Renal cortex interstitium (tissue), 15 donors: ENCODE results near the gene TAS2R31. TPM values are rescaled to one million over a fixed set of nuclear protein-coding genes. Genes with fewer than 3 reads are reported as not detected.
"Not testable (repeated sequence)": the region's sequence is repeated elsewhere in the genome, so short reads cannot be mapped to it uniquely, and the experiment has no call there.

Source experiments
- DNase-seq, 11 donors: peaks; one replicate each; pipeline ENCODE4 v3.0.0-alpha.2; 2013; ENCODE audit warnings: low read depth in 9 of 11, low spot score in 4 of 11; ENCODE audit errors: extremely low read depth in 1 of 11
- long read RNA-seq, 16 experiments: transcript quantifications; one replicate each; lab custom pipeline, GENCODE V29; 2026
- polyA plus RNA-seq, 3 donors: library from polyadenylated mRNA; unstranded; fragments of 120-200 nt; gene quantifications; one replicate each; pipeline ENCODE4 v1.2.1, GENCODE V29; 2013; ENCODE audit not compliant: insufficient read length in 3 of 3

TAS2R31 gene
- polyA plus RNA-seq: 1 to 10 TPM; 1.1 to 2.9 (median 1.4) TPM
- long read RNA-seq, donor 1: 0 reads
- long read RNA-seq, donor 2: 0 reads
- long read RNA-seq, donor 3: 0 reads
- long read RNA-seq, donor 4: 0 reads
- long read RNA-seq, donor 5: 0 reads
- long read RNA-seq, donor 6: 0 reads
- long read RNA-seq, donor 7: 0 reads
- long read RNA-seq, donor 8, partial matches to known transcripts: 0 of 2 reads
- long read RNA-seq, donor 8, other reads (novel, unspliced or antisense): 0 of 2 reads
- long read RNA-seq, donor 9: 0 reads
- long read RNA-seq, donor 10: 0 reads
- long read RNA-seq, donor 11: 0 reads
- long read RNA-seq, donor 12: 0 reads
- long read RNA-seq, donor 13: 0 reads
- long read RNA-seq, donor 14, partial matches to known transcripts: 0 of 1 reads
- long read RNA-seq, donor 14, other reads (novel, unspliced or antisense): 0 of 1 reads
- long read RNA-seq, donor 15: 0 reads
- long read RNA-seq, donor 16, partial matches to known transcripts: 0 of 1 reads
- long read RNA-seq, donor 16, other reads (novel, unspliced or antisense): 0 of 1 reads

GRCh38 chr12:11031307-11031706, at the start of gene TAS2R31:
TAS2R31 (minus strand) TSS chr12:11031407; CDS start chr12:11031335, 72 bp downstream.
- no peak for DNase-seq

- DNase-seq: no peak
These were observed 47.0 kb upstream of the TAS2R31 start for GRCh38 chr12:11078246-11078645.

GRCh38 chr12:11075642-11076041, 44.4 kb upstream of the TAS2R31 start:
- DNase-seq: no peak

DNA sequence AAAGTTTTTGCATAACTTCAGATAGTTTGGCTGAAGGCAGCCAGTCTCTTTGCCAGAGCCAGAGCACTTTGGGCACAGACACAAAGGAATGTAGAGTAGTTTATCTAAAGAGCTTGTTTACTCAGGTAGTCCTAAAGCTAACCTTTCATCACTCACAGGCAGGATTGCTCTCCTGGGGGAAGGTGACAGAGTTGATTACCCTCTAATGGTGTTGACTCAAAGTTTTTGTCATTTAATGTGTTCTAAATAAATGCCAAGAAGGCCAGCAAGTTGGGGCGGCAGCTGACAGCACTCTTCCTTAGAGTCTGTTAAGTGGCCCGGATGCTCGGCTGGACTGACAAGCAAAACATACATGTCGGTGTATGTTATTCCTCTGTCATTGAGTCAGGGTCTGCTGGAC, 40.2 kb upstream of the TAS2R31 start:
- no peak for DNase-seq

- DNase-seq: no peak
These were observed 39.8 kb upstream of the TAS2R31 start for GRCh38 chr12:11070999-11071398.

- DNase-seq: no peak
These were observed 38.7 kb upstream of the TAS2R31 start for GRCh38 chr12:11069854-11070365.

DNA sequence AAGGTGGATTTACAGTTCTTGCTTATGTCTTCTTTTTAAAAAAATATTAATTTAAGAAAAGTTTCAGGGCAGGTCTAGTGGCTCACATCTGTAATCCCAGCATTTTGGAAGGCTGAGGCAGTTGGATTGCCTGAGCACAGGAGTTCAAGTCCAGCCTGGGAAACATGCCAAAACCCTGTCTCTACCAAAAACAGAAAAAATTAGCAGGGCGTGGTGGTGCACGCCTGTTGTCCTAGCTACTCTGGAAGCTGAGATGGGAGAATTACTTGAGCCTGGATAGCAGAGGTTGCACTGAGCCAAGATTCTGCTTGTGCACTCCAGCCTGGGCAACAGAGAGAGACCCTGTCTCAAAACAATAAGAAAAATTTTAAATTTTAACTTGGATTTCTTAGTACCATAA, 36.3 kb upstream of the TAS2R31 start:
- no peak for DNase-seq

DNA sequence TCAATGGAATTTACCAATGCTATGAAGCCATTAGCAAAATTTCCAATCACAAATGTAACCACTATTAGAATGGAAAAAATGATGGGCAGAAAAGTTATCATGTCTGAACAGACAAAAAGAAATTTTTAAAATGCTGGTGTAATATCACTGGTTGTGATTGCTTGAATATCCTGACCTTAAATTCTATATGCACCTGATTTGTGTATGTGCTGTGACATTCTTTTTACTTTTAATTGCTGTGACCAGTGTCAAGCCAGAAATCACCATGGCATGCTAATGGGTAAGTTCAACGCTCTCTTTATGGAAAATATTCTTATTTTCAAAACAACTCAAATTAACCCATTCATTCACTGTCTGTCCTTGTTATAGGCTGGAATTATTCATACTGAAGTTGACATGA, 31.0 kb upstream of the TAS2R31 start, which contains the start of gene TAS2R46:
TAS2R46 (minus strand) TSS at position 101 of the 400 bp plus-strand sequence; CDS start at position 101, 0 bp downstream.
- not testable (repeated sequence) for DNase-seq

DNA sequence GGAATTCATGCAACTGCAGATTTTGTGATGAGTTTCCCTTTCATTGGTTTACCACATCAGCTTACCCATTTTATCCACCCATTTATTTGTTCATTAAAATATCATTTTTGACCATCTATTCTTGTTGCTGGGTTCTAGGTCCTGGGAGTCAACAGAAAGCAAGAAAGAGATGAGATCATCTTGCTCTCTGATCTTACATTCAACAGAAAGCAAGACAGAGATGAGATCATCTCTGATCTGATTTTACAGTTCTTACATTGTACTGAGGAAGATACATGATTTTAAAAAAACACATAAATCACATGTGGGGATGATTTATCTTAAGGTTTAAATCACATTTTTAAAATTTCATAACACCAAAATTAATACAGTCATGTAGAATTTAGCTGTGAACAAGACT, 28.6 kb upstream of the TAS2R31 start:
- DNase-seq: no peak

GRCh38 chr12:11059041-11059440, 27.8 kb upstream of the TAS2R31 start:
- no peak for DNase-seq

DNA sequence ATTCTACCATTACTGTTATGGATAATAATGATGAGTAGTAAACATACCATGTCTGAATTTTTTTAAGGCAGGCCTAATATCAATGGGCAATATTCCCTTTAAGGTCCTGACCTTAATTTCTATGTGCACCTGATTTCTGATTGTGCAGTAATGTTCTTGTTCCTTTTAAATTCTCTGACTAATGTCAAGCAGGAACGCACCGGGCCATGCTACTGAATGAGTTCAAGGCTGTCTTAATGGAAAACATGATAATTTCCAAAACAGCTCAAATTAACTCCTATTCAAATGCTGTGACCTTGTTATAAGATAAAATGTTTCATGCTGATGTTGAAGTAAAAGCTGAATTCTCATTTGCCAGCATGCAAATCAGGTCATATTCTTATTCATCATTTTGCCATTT, 24.1 kb upstream of the TAS2R31 start:
- no peak for DNase-seq

DNA sequence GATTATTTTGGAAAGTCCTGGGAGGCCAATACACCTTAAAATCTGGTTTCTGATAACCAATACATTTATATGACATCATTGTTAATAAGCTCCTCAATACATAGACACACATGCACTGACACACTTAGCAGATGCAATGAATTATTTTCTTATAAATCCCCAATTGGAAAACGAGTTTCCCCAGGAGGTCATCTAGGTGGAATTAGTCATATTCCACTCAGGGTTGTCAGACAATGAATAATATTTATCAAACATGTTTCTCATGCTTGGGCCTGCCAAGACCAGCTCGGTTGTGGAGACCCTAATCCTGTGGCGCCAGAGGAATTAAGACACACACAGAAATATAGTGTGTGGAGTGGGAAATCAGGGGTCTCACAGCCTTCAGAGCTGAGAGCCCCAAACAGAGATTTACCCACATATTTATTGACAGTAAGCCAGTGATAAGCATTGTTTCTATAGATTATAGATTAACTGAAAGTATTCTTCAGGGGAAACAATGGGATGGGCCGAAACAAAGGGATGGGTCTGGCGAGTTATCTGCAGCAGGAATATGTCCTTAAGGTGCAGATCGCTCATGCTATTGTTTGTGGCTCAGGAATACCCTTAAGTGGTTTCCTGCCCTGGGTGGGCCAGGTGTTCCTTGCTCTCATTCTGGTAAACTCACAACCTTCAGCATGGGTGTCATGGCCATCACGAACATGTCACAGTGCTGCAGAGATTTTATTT, 18.8 kb upstream of the TAS2R31 start:
- DNase-seq: not testable (repeated sequence)

DNA sequence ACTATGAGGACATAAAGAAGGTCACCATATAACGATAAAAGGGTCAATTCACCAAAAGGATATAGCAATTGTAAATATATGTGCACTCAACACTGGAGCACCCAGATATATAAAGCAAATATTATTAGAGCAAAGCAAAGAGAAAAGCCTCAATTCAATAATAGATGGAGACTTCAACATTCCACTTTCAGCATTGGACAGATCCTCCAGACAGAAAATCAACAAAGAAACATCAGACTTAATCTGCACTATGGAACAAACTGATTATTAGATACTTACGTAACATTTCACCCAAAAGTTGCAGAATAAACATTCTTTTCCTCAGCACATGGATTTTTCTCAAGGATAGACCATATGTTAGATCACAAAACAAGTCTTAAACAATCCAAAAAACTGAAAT, 10.2 kb upstream of the TAS2R31 start:
- DNase-seq: not testable (repeated sequence)

- no peak for DNase-seq
These were observed 9.0 kb upstream of the TAS2R31 start for GRCh38 chr12:11040162-11040561.

DNA sequence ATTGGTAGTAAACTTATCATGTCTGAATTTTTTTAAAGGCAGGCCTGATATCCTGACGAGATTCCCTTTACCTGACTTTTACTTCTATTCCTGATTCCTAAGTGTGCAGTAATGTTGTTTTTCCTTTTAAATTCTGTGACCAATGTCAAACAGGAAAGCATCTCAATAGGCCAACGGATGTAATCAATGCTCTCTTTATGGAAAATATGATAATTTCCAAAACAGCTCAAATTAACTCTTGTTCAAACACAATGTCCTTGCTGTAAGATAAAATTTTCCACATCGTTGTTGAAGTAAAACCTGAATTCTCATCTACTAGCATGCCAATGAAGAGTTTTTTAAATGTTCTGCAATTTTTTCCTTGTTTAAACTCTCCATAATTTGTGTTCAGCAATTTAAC, 8.0 kb upstream of the TAS2R31 start:
- no peak for DNase-seq

- not testable (repeated sequence) for DNase-seq
These were observed 2.8 kb upstream of the TAS2R31 start for GRCh38 chr12:11033959-11034358.

DNA sequence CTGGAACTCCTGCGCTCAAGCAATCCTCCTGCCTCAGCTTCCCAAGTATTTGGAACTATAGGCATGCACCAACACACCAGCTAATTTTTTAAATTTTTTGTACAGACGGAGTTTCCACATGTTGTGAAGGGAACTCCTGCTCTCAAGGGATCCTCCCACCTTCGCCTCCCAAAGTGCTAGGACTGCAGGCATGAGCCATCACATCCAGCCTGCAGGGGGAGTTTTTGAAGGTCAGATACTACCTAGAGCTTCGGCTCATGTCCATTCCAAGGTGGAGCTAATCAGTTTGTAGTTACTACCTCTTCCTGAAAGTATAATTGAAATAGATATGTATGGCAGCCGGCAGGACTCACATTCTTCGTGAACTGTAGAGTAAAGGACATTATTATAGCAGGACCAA, 5.1 kb downstream of the TAS2R31 start:
- DNase-seq: no peak

GRCh38 chr12:11023387-11023786, 7.8 kb downstream of the TAS2R31 start:
- no peak for DNase-seq

DNA sequence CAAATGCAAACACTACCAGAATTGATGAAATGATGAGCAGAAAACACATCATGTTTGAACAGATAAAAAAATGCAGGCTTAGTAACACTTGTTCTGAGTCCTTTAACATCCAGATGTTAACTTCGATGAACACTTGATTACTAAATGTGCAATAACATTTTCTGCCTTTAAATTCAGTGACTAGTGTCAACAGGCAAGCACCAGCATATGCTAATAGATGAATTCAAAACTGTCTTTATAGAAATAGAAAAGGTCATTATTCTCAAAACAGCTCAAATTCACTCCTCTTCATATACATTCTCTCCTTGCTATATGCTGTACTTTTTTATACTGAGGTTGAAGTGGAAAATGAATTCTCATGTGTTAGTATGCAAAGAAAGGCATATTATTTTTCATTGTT, 8.7 kb downstream of the TAS2R31 start, which contains the start of gene TAS2R19:
TAS2R19 (minus strand) TSS at position 101 of the 400 bp plus-strand sequence; CDS start at position 52, 49 bp downstream.
- DNase-seq: no peak

DNA sequence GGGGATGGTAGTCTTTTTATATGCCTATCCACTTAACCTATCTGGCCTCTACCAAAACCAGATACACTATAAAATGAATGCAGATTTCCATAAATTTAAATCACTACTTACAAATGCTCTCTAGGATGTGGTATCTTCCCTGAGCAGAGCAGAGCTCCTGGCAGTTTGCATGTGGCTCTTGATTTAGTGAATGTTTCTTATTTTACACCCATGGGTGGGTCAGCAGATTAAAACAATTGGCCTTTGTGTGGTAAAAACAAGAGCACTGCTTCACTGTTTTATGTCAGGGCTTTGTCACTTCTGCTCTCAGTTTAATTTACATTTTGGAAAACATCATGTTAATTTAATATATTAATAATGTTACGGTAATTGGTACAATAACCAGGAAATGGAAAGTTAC, 14.3 kb downstream of the TAS2R31 start:
- DNase-seq: no peak
